ENCODE results near the gene GRB14.
"Not testable (repeated sequence)": the region's sequence is repeated elsewhere in the genome, so short reads cannot be mapped to it uniquely, and the experiment has no call there.

Gene GRB14

DNA sequence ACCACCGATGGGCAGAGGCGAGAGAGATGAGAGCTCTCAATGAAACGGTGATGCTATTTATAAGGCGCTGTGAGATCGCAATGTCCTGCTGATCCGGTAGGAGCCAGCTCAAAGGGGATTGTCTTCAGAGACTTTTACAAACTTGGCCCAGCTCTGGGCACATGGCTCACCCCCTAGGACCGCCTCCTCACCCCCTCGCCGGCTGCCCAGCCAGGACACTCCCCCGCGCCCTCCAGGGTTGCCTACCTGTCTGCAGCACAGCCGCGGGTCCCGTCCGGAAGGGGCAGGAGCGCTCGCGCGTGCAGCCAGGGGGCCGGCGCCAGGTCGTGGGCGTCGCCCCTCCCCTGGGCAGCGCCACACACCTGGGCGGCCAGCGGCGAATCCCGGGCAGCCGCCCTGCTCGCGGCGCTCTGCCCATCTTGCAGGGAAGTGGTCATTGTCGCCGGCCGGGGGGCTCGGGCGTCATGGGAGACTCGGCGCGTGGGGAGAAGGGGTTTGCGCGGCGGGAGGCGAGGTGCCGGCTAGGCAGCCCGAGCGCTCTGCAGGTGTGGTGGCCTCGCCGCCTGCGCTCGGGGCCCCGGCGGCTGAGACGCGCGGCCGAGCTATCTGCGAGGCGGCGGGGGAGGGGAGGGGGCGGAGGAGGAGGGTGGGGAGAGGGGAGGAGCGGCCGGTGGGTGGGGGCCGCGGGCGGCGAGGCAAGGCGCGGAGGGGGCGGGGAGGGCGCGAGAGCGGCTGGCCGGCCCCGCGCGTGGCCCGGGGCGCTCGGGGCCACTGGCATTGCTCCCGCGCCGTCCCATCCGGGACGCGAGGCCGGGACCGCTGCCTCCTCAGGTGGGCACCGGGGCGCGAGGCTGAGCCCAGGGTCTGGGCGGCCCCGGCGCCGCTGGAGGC lies at the start of gene GRB14:
Gene GRB14 (minus strand): TSS at position 610 of the 891 bp plus-strand sequence. CDS start 173 bp downstream, at position 437.
- DNase-seq = no peak

DNA sequence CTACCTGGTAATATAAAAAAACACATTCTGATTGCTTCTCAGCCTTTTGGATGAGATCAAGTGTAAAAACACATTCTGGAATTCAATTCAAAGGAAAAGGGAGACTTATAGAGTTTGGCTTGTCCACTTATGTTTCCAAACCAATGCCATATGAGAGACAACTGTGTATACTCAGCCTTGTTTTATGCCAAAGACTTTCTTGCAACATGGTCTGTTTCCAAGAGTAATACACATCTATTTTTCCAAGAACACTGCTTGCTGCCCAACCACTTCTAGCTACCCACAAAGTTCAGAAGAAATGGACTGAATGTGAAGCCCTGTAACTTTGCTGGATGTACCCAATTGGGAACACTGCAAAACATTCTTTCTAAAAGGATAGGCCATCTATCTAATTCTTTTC lies 48.0 kb upstream of the GRB14 start:
- DNase-seq = no peak

DNA sequence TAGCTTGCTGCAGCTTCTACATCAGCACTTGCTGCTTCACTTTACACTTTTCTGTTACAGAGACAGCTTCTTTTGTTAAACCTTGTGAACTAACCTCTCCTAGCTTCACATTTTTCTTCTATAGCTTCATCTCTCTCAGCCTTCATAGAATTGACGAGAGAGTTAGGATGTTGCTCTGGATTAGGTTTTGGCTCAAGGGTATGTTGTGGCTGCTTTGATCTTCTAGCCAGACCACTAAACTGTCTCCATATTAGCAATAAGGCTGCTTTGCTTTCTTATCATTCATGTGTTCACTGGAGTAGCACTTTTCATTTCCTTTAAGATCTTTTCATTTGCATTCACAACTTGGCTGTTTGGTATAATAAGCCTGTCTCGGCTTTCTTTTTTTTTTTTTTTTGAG lies 46.3 kb upstream of the GRB14 start:
- no peak for DNase-seq

DNA sequence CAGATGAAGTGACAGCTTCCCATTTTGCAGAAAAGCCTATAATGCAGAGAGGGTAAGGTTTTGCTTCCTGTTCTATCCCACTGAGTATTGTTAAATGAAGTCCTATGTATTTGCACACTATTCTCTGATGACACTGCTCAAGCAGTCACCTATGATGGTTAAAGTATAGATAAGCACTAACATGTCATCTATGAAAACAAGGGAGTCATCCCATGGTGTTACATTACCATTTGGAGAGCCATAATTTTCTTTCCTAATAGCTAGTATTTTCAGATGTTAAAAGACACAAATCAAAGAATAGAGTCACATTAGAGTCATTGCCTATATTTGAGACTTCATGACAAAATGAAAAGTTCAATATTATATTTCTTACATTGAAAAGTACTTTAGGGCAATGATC lies 42.8 kb upstream of the GRB14 start:
- no peak for DNase-seq

DNA sequence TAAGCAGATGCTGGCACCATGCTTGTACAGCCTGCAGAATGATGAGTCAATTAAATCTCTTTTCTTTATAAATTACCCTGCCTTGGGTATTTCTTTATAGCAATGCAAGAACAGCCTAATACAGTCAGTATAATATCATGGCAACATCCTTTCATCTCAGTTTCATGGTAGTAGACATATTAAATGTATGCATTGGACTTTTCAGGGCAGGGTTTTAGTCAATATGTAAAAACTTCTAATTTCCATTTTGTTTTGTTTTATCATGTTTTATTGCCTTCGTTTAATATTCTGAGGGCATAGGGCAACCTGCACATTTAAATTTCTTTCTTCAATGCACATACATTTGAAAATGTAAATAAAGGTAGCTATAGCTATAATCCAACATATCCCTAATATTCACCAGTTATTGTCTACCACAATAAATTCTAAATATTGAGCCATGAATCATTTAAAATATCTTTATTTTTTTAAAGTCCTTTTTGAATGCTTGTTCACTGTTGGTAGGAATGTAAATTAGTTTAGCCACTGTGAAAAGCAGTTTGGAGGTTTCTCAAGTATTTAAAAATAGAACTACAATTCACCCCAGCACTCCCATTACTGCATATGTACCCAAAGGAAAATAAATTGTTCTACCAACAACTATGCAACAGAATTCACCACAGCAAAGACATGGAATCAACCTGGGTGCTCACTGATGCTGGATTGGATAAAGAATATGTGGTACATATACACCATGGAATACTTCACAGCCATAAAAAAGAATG lies 41.8 kb upstream of the GRB14 start:
- no peak for DNase-seq

DNA sequence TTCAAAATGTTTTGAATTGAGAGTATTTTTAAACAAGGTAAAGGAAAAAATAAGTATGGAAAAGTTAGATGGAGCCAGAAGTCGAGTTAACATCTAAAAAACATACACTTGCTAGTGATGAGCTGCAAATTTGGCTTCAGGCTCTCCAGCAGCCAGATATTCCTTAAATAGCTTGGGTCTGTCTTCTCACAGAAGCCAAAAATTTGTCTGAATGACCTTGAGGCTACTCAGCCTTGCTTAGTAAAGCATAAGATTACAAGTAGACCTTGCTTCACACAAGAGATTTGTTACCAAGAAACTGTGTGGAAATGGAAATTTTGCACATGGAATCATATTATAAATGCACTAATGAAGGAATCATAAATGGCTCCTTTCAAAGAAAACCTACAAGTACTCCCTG lies 40.8 kb upstream of the GRB14 start:
- no peak for DNase-seq

DNA sequence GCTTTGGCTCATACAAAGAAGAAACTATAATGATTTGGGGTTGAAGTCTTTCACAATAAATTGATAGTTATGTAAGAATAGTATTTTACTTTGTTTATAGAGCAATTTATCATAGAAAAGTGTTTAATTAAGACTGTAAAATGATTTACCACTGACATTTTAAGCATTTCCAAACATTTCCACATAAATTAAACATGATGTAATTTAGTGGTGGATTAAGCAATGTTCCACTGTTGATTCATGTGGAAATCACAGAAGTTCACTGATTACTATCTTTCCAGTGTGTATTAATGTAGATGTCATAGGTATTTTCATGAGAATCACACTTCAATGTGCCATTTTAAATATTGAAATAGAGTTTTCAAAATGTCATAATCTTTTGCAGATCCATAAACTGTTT lies 40.1 kb upstream of the GRB14 start:
- no peak for DNase-seq

DNA sequence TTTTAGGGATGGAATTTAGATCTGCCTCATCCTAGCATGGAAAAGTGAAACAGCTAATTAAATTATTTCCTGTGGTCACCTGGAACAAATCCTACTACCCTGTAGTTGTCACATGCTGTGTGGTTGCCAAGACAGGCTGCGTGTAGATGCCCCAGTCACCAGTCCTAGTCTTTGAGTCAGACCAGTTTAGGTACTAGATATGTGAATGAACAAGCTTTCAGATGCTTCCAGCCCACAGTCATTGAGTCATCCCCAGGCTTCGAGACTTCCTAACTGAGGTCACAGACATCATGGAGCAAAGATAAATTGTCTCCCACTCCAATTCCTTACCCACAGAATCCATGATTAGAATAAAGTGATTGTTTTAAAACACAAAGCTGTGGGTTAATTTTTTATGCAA lies 35.8 kb upstream of the GRB14 start:
- no peak for DNase-seq

DNA sequence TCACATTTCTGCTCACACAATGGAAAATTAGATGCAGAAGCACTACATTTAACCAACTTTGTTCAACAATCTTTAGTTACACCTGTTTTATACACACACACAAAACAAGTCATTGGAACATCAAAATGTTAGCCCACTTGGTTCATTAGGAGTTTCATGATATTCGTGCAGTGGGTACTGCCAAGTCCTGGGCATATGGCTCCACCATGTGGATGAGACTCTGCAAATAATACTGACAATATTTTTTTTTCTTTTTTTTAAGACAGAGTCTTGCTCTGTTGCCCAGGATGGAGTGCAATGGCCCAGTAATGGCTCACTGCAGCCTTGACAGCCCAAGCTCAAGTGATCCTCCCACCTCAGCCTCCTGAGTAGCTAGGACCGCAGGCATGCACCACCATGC lies 34.5 kb upstream of the GRB14 start:
- no peak for DNase-seq

DNA sequence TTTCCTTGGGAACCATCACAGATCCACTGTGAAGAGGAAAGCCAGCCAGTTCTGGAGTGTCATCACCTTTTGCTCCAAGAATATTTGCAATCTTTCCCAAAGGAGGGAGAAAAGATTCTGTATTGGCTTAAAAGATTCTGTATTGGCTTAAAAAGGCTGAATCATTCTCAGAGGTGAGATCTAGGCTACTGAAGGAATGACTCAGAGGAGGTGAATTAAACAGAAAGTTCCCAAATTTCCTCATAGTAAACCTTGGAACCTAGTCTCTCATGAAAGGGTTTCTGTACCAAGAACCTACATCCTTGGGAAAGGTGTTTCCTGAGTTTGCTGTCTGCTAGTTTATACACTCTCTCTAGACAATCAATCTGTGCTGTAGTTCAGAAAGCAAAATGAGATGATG lies 34.1 kb upstream of the GRB14 start:
- DNase-seq = no peak

DNA sequence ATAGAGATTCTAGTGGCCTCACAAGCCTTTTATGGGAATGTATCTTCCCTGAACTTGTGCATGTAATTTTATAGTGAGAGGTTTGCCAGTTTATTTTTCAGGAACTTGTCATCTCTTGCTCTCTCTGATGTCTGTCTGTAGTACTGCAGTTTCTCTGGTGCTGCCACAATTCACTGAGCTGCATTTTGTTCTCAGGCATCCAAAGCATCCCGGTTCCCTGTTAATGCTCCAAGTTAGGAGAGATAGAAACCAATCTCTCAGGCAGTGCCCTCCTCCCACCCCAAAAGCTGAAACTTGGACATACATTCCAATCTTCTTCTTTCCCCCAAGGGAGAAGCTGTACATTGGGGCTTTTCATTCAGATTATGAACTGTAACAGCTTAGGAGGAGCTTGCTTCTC lies 30.1 kb upstream of the GRB14 start:
- no peak for DNase-seq

DNA sequence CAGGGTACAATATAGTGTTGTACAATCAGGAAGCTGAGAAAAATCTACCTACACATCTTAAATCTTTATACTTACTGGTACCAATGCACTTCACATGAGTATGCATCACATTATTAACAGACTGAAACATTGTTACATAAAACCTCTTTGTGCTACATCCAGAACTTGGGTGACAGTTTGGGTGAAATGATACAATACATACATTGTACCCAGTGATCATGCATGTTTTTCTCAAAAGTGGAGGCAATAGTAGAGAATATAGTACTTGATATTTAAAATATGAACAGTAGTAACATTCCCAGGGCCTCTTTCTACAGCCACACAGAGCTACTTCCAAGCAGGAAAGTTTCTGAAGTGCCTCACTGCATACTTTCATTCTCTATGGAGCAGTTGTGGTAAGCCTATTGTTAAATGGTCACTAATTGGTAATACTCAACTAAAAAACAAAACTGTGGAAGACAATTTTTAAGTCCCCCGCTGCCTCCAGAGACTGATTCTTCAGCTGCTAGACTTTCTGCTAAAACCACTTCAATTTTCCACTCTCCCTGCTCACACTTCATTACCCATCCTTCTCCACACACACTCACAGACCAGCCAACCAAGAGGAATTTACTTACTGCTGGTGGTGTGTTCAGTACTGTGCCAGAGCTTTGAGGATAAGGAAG lies 22.9 kb upstream of the GRB14 start:
- no peak for DNase-seq

DNA sequence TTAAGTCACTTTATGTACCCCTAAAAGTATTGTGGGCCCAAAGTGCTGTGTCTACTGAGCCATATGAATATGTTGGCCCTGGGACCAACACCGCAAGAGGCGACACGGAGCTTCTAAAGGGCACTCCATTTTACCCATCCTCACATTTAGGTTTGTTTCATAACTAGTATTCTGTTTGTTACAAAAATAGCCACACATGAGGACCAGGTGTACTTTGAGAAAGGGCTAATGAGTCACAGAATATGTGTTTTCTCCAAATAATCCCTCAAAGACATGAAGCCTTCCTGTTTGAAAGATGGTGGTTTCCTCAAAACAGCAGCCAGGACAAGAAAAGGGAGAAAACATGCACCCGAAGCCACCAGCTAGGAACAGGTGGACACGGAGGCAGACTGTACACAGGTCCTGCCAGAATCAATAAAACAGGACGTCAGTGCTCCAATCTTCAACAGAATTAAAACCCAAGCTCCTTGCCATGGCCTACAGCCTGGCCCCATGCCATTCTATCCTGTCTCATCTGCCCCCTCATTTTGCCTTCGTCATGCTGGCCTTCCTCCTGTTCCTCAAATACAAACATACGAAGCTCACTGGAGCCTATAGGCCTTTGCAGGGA lies 21.8 kb upstream of the GRB14 start:
- DNase-seq = no peak

DNA sequence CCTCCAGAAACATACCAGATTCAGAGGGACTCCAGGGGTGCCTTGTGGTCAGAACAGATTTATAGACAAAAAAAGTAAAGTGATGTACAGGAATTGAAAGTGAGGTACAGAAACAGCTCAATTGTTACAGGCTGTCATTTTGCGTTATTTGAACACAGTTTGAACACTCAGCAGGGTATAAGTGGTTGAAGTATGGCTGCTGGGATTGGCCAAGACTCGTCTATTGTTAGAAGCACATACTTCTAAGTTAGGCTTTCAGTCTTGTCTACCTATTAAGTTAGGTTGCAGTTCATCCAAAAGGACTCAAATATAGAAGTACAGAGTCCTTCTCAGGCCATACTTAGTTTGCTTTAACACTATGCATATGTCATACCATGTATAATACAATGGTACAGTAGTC lies 21.0 kb upstream of the GRB14 start:
- DNase-seq = no peak

DNA sequence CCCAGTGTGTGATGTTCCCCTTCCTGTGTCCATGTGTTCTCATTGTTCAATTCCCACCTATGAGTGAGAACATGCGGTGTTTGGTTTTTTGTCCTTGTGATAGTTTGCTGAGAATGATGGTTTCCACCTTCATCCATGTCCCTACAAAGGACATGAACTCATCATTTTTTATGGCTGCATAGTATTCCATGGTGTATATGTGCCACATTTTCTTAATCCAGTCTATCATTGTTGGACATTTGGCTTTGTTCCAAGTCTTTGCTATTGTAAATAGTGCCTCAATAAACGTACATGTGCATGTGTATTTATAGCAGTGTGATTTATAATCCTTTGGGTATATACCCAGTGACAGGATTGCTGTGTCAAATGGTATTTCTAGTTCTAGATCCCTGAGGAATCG lies 7.0 kb upstream of the GRB14 start:
- not testable (repeated sequence) for DNase-seq

DNA sequence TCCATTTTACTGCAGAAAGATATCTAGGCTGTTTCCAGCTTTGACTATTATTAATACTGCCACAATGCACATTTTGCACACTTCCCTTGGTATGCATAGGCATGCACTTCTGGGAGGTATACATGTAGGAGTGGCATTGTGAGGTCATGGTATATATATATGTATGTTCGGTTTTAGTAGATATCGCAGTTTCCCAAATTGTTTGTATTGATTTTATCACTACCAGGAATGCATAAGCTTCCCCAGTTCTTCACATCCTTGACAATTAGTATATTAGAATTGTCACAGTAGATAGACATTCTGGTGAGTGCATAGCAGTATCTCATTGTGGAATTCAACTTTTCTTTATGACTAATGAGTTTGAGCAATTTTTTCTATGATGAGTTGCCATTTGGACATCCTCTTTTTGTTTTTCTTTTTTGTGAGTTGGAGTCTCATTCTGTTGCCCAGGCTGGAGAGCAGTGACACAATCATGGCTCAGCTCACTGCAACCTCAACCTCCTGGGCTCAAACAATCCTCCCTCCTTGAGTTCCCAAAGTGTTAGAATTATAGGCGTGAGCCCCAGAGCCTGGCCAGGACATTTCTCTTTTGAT lies 4.2 kb upstream of the GRB14 start:
- no peak for DNase-seq

DNA sequence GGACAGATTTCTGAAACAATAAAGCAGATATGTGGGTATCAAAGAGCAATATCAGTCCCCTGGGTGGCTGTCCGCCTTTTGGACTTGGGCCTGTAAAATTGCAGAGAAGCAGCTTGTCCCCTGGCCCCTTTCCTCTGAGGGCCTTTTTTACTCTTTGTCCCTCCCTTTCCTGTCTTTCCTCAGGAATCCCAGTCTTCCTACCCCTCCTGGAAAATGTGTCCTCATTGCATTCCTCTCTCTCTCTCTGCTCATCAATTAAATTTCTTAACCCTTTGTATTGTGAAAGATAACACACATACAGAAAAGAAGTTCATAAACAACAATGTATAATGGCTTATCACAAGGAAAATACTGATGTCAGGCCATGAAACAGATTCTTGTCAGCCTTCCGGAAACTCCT lies 3.0 kb upstream of the GRB14 start:
- no peak for DNase-seq

DNA sequence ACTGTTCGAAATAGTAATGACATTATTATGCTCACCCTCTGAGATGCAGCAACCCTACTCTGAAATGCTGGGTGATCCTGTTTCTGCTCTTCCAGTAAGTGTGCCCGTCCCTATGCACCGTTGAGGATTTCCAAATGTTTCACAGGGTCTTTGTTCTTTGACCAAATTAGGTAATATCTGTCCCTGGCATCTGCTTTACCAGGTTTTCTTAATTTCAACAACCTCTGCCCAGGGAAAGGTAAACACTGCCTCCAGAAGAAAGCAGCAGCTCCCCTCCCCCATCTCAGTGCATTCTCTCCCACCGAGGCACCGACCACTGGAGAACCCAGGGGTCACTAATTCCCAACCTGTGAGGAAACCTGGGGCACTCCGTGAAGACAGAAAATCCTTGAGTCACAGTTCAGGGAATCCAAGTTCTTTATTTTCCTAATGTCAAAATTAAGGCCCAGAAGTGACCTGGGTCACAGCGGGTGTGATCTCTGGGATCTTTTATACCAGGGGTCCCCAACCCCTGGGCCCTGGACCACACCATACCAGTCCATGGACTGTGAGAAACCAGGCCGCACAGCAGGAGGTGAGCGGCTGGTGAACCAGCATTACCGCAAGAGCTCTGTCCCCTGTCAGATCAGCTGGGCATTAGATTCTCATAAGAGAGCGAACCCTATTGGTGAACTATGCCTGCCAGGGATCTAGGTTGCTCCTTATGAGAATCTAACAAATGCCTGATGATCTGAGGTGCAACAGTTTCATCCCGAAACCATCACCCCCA lies 1.2 kb upstream of the GRB14 start:
- DNase-seq = no peak

DNA sequence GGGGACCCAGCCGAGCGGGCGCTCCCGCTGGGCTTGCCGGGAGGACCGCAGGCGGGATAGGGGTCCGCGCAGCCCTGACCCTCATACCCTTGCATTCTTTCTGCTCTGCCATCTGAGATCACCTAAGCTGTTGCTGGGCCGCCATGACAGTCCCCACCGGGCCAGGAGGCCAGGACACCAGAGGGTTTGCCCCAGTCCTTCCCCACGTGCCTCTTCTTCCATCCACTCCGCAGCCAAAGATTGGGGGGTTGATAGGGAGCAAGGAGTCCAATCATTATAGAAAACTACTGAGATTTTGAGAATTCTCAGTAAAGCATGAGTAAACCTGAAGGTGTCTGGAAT lies 453 bp upstream of the GRB14 start:
- no peak for DNase-seq

DNA sequence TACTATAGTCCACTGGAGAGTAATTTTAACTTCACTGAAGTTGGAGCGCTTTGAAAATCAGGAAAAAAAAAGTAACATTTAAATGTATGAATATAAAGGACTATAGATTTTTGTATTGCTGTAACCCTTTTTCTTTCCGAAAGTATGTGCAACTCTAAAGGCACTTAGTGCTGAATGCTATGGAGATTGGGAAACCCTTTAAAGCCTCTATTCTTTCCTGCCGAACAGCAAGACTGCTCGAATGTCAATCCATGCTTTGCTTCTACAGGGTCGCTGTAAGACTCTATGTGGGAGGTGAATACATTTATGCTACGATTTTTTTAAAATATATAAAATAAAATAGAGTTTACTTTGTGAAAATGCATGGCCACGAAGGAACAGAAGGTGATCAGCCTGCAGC lies 825 bp downstream of the GRB14 start:
- DNase-seq = no peak

DNA sequence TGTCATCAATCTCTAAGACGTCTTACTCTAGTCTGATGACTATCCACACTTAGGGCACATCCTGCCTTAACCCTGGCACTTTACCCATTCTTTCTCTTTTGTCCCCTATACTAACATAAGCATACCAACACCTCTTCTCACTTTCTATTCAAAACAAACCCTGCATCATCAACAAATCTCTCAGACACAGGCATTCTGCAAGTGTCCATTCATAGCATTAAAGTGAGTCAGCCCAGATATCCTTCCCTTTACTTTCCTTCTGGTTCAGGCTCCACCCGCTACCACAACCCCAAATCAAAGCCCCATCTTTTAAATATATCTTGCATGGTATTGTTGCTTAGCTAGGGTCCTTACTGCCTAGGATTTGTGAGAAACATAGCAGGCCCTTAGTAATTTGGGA lies 3.8 kb downstream of the GRB14 start:
- DNase-seq = no peak

DNA sequence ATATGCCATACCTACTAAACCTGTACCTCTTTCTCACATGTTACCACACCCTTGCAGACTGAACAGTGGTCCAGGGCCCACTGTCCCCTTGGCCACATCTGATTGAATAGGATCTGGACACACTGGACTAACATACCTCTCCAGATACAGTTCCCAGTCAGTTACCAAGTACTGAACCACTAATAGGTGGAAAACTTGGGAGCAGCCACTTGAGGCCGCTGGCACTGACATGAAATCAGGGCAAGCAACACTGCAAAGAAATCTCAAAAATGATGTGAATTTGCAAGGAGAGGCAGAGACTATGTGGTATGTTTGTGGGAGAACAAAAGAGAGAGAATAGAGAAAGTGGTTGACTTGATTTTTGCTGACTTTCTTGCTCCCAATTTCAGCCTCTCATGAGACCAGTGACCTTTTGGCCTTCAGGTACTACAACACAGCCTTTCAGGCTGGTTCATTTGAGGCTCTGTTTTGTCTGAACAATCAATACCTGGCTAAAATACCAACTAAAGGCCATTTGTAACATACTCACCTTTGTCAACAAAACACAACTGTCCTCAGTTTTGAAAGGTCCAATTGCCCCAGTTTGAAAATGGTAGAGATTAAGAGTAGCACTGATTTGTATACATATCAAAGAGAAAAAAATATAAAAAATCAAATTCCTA lies 7.8 kb downstream of the GRB14 start:
- no peak for DNase-seq

Measured in activated CD4-positive, alpha-beta T cell treated with anti-CD3 and anti-CD28 coated beads for 1 hour (primary cell).